Fibroblast of lung (primary cell): Measurements from ENCODE around the gene ARID1B. TPM values are rescaled to one million over a fixed set of nuclear protein-coding genes. Genes with fewer than 3 reads are reported as not detected.

Experiments used
- DNase-seq, 2 donors: peaks; one replicate each; pipeline versions ENCODE4 v3.0.0 to v3.0.0-alpha.2; 2010; ENCODE audit warnings: low read depth in 2 of 2
- H2AFZ ChIP-seq: 2 replicates; pipeline ENCODE4 v1.5.1; 2012; ENCODE audit warnings: low read length, control low read depth, inconsistent platforms
- H3K27ac ChIP-seq: 2 replicates; pipeline ENCODE4 v1.5.1; 2011; ENCODE audit warnings: low read length, control low read depth; ENCODE audit not compliant: insufficient read depth
- H3K27me3 ChIP-seq: 2 replicates; pipeline ENCODE4 v1.5.1; 2011; ENCODE audit warnings: mild to moderate bottlenecking, low read length; ENCODE audit not compliant: control insufficient read depth, insufficient read depth
- H3K36me3 ChIP-seq: 2 replicates; pipeline ENCODE4 v1.5.1; 2011; ENCODE audit warnings: low read length; ENCODE audit not compliant: control insufficient read depth, insufficient read depth
- H3K4me1 ChIP-seq: 2 replicates; pipeline ENCODE4 v1.5.1; 2011; ENCODE audit warnings: low read length; ENCODE audit not compliant: control insufficient read depth, insufficient read depth; ENCODE audit errors: extremely low read depth
- H3K4me2 ChIP-seq: 2 replicates; pipeline ENCODE4 v1.5.1; 2011; ENCODE audit warnings: low read length, control low read depth; ENCODE audit not compliant: insufficient read depth; ENCODE audit errors: extremely low read depth
- H3K4me3 ChIP-seq, 4 experiments: fragments of 200-600 bp in 1 of 4; sonication (generic) in 1 of 4; replicated peaks in 1 of 4; 2 replicates each; pipeline ENCODE4 v1.5.1; 2011 to 2016; ENCODE audit warnings: low read length in 4 of 4, low read depth in 3 of 4, mild to moderate bottlenecking in 3 of 4, control low read depth in 2 of 4, inconsistent platforms in 1 of 4, mixed read lengths in 1 of 4; ENCODE audit not compliant: insufficient read depth in 1 of 4; ENCODE audit errors: control extremely low read depth in 1 of 4
- H3K79me2 ChIP-seq: 2 replicates; pipeline ENCODE4 v1.5.1; 2012; ENCODE audit warnings: mild to moderate bottlenecking, low read length, inconsistent platforms; ENCODE audit not compliant: control insufficient read depth, insufficient read depth
- H3K9ac ChIP-seq: 2 replicates; pipeline ENCODE4 v1.5.1; 2011; ENCODE audit warnings: mild to moderate bottlenecking, low read length, control low read depth; ENCODE audit not compliant: insufficient read depth
- H3K9me3 ChIP-seq: 2 replicates; pipeline ENCODE4 v1.5.1; 2012; ENCODE audit warnings: low read depth, low read length; ENCODE audit not compliant: control insufficient read depth, insufficient read depth
- H4K20me1 ChIP-seq: 2 replicates; pipeline ENCODE4 v1.5.1; 2011; ENCODE audit warnings: low read length; ENCODE audit not compliant: control insufficient read depth, insufficient read depth; ENCODE audit errors: extremely low read depth
- CTCF ChIP-seq, 2 donors: IDR thresholded peaks in 1 of 2; conservative IDR thresholded peaks in 1 of 2; 1 replicate in 1 of 2; 2 replicates in 1 of 2; pipeline ENCODE4 v1.5.1; 2011 to 2012; ENCODE audit warnings: low read length in 2 of 2, control low read depth in 1 of 2, inconsistent platforms in 1 of 2, low read depth in 1 of 2, mild to moderate bottlenecking in 1 of 2
- EZH2 ChIP-seq: IDR thresholded peaks from 2 replicates; pipeline ENCODE4 v1.5.1; 2012; ENCODE audit warnings: low read length, control low read depth, mild to moderate bottlenecking; ENCODE audit errors: missing control alignments
- polyA plus RNA-seq, 2 donors: library from polyadenylated mRNA; depleted of rRNA in 1 of 2; stranded (reverse) in 1 of 2; unstranded in 1 of 2; fragments of >200 nt; gene quantifications; 2 replicates each; pipeline ENCODE4 v1.2.1, GENCODE V29; 2011 to 2012; ENCODE audit warnings: missing spikeins in 1 of 2
- total RNA-seq: library from RNA; depleted of rRNA; stranded (reverse); fragments of >200 nt; gene quantifications from 2 replicates; pipeline ENCODE4 v1.2.1, GENCODE V29; 2014

Gene ARID1B
- total and polyA plus RNA-seq, 2 donors (not counting 1 experiment from before 2014, with no cell fraction given), result 15.4 to 41.9 TPM

DNA sequence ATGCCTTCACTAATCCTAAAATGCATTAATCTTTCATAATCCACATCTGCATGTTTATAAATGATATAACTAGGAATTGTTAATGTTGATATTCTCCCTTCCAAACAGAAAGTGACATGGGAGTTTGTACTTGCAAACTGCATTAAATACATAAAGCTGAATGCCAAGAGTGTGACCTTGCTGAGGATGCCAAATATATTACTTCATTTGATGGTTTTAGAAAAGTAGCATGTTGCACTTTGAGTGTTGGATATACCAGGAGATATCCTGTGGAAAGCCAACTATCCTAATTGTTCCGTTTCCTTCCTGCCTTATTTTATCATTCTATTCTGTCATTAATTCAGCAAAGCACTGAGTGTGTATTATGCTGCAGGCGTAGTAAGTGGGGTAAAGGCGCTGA, 316.4 kb downstream of the ARID1B start:
- H4K20me1 ChIP-seq, result no peaks in the 10 kb centered on the region
- no peak for TF ChIP-seq EZH2
- no peak for TF ChIP-seq CTCF (conservative IDR thresholded peaks at IDR 0.05 in 1 of 2, IDR thresholded peaks at IDR 0.05 in 1 of 2; ENCODE audit: low read depth in 1 of 2, low read length in 2 of 2)
- no peak overlapping the region for H3K4me2 ChIP-seq
- no peaks in the 10 kb centered on the region for H3K27me3 ChIP-seq
- no peaks in the 10 kb centered on the region for H3K36me3 ChIP-seq
- DNase-seq, result no peak
- H2AFZ ChIP-seq, result no peak overlapping the region
- no peak overlapping the region for H3K27ac ChIP-seq
- no peak overlapping the region for H3K9ac ChIP-seq
- no peaks in the 10 kb centered on the region for H3K79me2 ChIP-seq
- H3K4me3 ChIP-seq, result no peak overlapping the region
- peaks cover 7% of the 10 kb centered on the region for H3K4me1 ChIP-seq
- H3K9me3 ChIP-seq, result no peaks in the 10 kb centered on the region

DNA sequence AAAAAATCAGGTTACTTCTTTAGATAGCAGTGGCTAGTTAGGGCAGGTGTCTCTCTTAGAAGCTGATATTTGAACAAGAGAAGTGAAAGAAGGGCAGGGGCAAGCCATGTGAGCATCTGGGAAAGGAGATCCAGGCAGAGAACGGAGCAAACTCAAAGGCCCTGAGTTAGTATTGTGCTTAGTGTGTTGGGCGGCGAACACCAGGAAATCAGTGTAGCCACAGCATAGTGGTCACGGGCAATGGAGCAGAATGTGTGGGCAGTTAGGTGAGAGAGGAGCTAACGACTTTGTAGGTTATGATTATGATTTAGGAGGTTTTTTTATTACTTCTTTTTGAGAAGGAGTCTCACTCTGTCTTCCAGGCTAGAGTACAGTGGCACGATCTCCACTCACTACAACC, 316.9 kb downstream of the ARID1B start:
- Histone ChIP-seq H3K9me3 (no peaks in the 10 kb centered on the region), H3K4me2 (no peak overlapping the region), H4K20me1 (no peaks in the 10 kb centered on the region), H3K9ac (no peak overlapping the region), H2AFZ (no peak overlapping the region), H3K27ac (no peak overlapping the region), H3K79me2 (no peaks in the 10 kb centered on the region), H3K4me1 (peaks cover 5% of the 10 kb centered on the region), H3K36me3 (no peaks in the 10 kb centered on the region), H3K4me3 (no peak overlapping the region), H3K27me3 (no peaks in the 10 kb centered on the region)
- DNase-seq, result no peak
- TF ChIP-seq EZH2, result no peak
- TF ChIP-seq CTCF (conservative IDR thresholded peaks at IDR 0.05 in 1 of 2, IDR thresholded peaks at IDR 0.05 in 1 of 2; ENCODE audit: low read depth in 1 of 2, low read length in 2 of 2), result no peak

DNA sequence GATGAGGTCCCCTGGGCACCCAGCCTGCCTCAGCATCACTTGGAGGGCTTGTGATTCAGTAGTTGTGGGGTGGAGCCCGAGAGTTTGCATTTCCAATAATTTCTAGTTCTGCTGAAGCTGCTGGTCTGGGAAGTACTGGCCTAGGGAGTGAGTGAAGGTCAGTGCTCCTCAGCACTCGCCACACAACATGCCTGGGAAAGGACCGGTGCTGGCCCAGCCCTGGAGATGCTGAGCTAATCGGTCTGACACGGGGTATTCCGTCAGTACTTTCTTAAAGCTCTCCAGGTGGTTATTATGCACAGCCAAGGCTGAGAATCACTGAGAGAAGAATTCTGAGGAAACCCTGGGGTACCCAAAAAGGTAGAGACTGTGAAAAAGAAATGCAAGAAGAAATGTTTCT, 317.9 kb downstream of the ARID1B start:
- H3K4me1 ChIP-seq, result no peaks in the 10 kb centered on the region
- no peaks in the 10 kb centered on the region for H3K27me3 ChIP-seq
- no peaks in the 10 kb centered on the region for H4K20me1 ChIP-seq
- H3K36me3 ChIP-seq, result no peaks in the 10 kb centered on the region
- H3K9ac ChIP-seq, result no peak overlapping the region
- DNase-seq, result no peak
- no peak overlapping the region for H2AFZ ChIP-seq
- no peak overlapping the region for H3K4me3 ChIP-seq
- H3K27ac ChIP-seq, result no peak overlapping the region
- no peaks in the 10 kb centered on the region for H3K9me3 ChIP-seq
- TF ChIP-seq EZH2 (no peak), CTCF (conservative IDR thresholded peaks at IDR 0.05 in 1 of 2, IDR thresholded peaks at IDR 0.05 in 1 of 2; ENCODE audit: low read depth in 1 of 2, low read length in 2 of 2) (no peak)
- no peaks in the 10 kb centered on the region for H3K79me2 ChIP-seq
- no peak overlapping the region for H3K4me2 ChIP-seq
